ENCODE results near the gene SCUBE1. TPM values are rescaled to one million over a fixed set of nuclear protein-coding genes. Genes with fewer than 3 reads are reported as not detected.

Gene SCUBE1
- total RNA-seq, 1 experiment from 2014 or later = not detected

- no peaks in the 10 kb centered on the region for H3K36me3 ChIP-seq (ENCODE audit: control insufficient read depth, insufficient read depth, low read length)
- no peak for ATAC-seq
- no peaks in the 10 kb centered on the region for H3K9me3 ChIP-seq (ENCODE audit: control insufficient read depth, insufficient read depth, low read depth, low read length)
- H3K27ac ChIP-seq (ENCODE audit: low read length) = no peak overlapping the region
- intact Hi-C loops (cut with micrococcal nuclease; ENCODE audit: unreplicated experiment) (no loop called here), in situ Hi-C loops (cut with HindIII; ENCODE audit: low pct_unique_long_range_greater_than_20kb, low sequenced_read_pairs) (no loop called here)
- no peak overlapping the region for H3K4me3 ChIP-seq (ENCODE audit: low read depth in 2 of 2, low read length in 2 of 2)
- no peaks in the 10 kb centered on the region for H3K27me3 ChIP-seq (ENCODE audit: control insufficient read depth, insufficient read depth, low read length)
- POLR2A ChIA-PET = no interaction called here
- H3K4me1 ChIP-seq (ENCODE audit: control insufficient read depth, insufficient read depth, low read length) = no peaks in the 10 kb centered on the region
- no peak for TF ChIP-seq POLR2AphosphoS5 (IDR thresholded peaks at IDR 0.05; ENCODE audit: low read depth, low read length)
- TF ChIP-seq SIN3A (IDR thresholded peaks at IDR 0.05; ENCODE audit: borderline replicate concordance, insufficient read depth, low read depth, low read length) = no peak
- no peak for TF ChIP-seq TCF7L2 (IDR thresholded peaks at IDR 0.05; ENCODE audit: low read depth, low read length)
- TF ChIP-seq, protein P1, sequence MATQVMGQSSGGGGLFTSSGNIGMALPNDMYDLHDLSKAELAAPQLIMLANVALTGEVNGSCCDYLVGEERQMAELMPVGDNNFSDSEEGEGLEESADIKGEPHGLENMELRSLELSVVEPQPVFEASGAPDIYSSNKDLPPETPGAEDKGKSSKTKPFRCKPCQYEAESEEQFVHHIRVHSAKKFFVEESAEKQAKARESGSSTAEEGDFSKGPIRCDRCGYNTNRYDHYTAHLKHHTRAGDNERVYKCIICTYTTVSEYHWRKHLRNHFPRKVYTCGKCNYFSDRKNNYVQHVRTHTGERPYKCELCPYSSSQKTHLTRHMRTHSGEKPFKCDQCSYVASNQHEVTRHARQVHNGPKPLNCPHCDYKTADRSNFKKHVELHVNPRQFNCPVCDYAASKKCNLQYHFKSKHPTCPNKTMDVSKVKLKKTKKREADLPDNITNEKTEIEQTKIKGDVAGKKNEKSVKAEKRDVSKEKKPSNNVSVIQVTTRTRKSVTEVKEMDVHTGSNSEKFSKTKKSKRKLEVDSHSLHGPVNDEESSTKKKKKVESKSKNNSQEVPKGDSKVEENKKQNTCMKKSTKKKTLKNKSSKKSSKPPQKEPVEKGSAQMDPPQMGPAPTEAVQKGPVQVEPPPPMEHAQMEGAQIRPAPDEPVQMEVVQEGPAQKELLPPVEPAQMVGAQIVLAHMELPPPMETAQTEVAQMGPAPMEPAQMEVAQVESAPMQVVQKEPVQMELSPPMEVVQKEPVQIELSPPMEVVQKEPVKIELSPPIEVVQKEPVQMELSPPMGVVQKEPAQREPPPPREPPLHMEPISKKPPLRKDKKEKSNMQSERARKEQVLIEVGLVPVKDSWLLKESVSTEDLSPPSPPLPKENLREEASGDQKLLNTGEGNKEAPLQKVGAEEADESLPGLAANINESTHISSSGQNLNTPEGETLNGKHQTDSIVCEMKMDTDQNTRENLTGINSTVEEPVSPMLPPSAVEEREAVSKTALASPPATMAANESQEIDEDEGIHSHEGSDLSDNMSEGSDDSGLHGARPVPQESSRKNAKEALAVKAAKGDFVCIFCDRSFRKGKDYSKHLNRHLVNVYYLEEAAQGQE (IDR thresholded peaks at IDR 0.05; ENCODE audit: insufficient read depth in 1 of 2, low read depth in 2 of 2, low read length in 1 of 2) = no peak
- TF ChIP-seq, protein P2, sequence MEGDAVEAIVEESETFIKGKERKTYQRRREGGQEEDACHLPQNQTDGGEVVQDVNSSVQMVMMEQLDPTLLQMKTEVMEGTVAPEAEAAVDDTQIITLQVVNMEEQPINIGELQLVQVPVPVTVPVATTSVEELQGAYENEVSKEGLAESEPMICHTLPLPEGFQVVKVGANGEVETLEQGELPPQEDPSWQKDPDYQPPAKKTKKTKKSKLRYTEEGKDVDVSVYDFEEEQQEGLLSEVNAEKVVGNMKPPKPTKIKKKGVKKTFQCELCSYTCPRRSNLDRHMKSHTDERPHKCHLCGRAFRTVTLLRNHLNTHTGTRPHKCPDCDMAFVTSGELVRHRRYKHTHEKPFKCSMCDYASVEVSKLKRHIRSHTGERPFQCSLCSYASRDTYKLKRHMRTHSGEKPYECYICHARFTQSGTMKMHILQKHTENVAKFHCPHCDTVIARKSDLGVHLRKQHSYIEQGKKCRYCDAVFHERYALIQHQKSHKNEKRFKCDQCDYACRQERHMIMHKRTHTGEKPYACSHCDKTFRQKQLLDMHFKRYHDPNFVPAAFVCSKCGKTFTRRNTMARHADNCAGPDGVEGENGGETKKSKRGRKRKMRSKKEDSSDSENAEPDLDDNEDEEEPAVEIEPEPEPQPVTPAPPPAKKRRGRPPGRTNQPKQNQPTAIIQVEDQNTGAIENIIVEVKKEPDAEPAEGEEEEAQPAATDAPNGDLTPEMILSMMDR (IDR thresholded peaks at IDR 0.05) = no peak
- no TSS peak for BruUV-seq (replicated peaks)
- CTCF ChIA-PET = no interaction called here
- no peak for DNase-seq (ENCODE audit: low read depth, low spot score)
These were observed 171.6 kb downstream of the SCUBE1 start for GRCh38 chr22:43171607-43172006.

- no TSS peak for BruUV-seq (replicated peaks)
- TF ChIP-seq SIN3A (IDR thresholded peaks at IDR 0.05; ENCODE audit: borderline replicate concordance, insufficient read depth, low read depth, low read length) (no peak), POLR2AphosphoS5 (IDR thresholded peaks at IDR 0.05; ENCODE audit: low read depth, low read length) (no peak), TCF7L2 (IDR thresholded peaks at IDR 0.05; ENCODE audit: low read depth, low read length) (no peak)
- TF ChIP-seq, protein P2 (IDR thresholded peaks at IDR 0.05) = no peak
- TF ChIP-seq, protein P1 (IDR thresholded peaks at IDR 0.05; ENCODE audit: insufficient read depth in 1 of 2, low read depth in 2 of 2, low read length in 1 of 2) = no peak
- no peak for DNase-seq (ENCODE audit: low read depth, low spot score)
- no peak overlapping the region for H3K4me3 ChIP-seq (ENCODE audit: low read depth in 2 of 2, low read length in 2 of 2)
- H3K36me3 ChIP-seq (ENCODE audit: control insufficient read depth, insufficient read depth, low read length) = no peaks in the 10 kb centered on the region
- no peaks in the 10 kb centered on the region for H3K9me3 ChIP-seq (ENCODE audit: control insufficient read depth, insufficient read depth, low read depth, low read length)
- ChIA-PET CTCF (no interaction called here), POLR2A (no interaction called here)
- ATAC-seq = no peak
- in situ Hi-C loops (cut with HindIII; ENCODE audit: low pct_unique_long_range_greater_than_20kb, low sequenced_read_pairs) (no loop called here), intact Hi-C loops (cut with micrococcal nuclease; ENCODE audit: unreplicated experiment) (no loop called here)
- H3K27ac ChIP-seq (ENCODE audit: low read length) = no peak overlapping the region
- H3K4me1 ChIP-seq (ENCODE audit: control insufficient read depth, insufficient read depth, low read length) = no peaks in the 10 kb centered on the region
- H3K27me3 ChIP-seq (ENCODE audit: control insufficient read depth, insufficient read depth, low read length) = no peaks in the 10 kb centered on the region
These were observed 172.1 kb downstream of the SCUBE1 start for GRCh38 chr22:43171019-43171491.
